ENCODE measurements around the gene MACROD1.

Gene MACROD1

DNA sequence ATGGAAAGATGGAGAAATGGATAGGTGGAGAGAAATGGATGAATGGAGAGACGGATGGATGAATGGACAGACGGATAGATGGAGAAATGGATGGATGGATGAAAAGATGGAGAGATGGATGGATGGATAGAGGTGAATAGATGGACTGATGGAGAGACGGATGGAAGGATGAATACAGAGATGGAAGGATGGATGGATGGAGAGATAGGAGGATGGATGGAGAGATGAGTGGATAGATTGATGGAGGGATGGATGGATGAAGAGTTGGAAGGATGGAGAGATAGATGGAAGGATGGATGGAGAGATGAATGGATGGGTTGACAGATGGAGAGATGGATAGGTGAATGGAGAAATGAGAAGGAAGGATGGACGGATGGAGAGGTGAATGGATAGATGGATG is 66.5 kb downstream of the MACROD1 start:
- DNase-seq, result no peak
- in situ Hi-C loops (cut with MboI; ENCODE audit: low pct_unique_long_range_greater_than_20kb, low sequenced_read_pairs), result no loop called here

DNA sequence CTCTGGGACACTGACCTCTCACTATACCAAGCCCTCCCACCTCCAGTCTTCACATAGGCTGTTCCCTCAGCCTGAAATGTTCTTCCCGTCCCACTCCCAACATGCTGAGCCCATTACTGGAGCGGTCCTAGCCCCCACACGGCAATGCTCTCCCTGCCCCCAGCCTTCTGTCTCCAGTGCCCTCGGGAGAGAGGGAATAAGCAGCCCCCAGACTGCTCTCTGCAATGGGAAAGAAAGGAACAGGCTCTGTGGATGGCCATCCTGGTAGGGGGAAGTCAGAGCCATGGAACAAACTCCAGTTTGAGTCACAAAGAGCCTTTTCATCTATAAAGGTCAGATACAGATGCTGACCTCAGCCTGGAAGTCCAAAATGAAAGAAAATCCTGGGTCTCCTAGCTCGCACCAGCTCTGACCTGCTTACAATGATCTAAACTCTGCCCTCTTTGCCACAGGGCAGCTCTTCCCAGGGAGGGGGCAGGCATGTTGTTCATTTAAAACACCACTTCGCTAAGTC is 67.5 kb downstream of the MACROD1 start:
- DNase-seq, result no peak
- in situ Hi-C loops (cut with MboI; ENCODE audit: low pct_unique_long_range_greater_than_20kb, low sequenced_read_pairs), result no loop called here

DNA sequence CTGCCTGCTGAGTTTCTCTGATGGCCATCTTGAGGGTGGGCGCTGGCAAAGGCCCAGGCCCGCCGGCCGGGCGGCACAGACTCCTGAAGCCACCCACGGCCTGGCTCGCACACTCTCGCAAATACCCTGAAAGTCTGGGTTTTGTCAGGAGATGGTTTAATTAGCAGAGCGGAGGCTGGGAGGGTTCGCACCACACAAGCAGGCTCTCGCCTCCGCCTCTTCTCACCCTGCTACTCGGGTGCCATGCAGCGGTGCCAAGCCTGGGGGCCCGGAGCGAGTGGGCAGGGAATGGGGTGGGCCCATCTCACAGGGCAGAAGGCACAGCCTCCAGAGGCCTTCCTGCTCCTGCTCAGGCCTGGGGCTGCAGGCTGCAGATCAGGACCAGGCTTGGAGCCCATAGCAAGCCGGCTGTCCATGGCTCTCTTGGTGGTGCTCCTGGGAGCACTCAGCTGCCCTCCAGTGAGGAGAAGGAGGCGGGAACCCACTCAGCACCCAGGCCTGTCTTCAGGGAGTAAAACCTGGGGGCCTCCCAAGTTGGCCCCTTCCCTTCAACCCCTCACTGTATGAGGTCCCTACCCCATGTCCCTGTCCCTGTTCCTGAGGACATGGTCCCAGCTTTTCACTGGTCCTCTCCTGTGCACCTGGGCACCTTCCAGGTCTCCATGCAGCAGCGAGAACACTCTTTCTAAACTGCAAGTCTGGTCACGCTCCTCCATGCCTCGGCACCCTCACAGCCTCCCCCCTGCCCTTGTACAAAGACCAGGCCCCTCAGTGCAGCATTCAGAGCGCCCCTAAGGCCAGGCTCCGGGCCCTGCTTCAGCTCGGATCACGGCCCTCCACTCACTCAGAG is 68.2 kb downstream of the MACROD1 start:
- in situ Hi-C loops (cut with MboI; ENCODE audit: low pct_unique_long_range_greater_than_20kb, low sequenced_read_pairs), result no loop called here
- no peak for DNase-seq

DNA sequence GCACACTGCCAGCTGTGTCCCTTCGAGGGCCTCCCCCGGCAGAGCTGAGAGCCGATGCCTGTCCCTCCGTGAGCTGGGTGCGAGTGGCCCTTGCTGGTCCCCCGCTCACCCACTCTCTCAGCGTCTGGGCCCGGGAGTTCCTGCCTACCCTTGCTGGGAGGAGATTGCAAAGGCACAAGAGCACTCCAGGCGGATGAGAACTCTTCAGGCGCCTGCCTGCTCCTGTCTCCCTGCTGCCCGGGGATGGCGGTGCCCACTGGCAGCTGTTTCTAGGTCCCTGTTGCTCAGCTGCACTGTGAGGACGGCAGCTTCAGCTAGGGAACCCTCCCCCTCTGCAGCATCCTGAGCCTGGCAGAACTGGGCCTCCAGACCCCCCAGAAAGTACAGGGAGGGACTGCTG is 69.1 kb downstream of the MACROD1 start:
- in situ Hi-C loops (cut with MboI; ENCODE audit: low pct_unique_long_range_greater_than_20kb, low sequenced_read_pairs), result no loop called here

DNA sequence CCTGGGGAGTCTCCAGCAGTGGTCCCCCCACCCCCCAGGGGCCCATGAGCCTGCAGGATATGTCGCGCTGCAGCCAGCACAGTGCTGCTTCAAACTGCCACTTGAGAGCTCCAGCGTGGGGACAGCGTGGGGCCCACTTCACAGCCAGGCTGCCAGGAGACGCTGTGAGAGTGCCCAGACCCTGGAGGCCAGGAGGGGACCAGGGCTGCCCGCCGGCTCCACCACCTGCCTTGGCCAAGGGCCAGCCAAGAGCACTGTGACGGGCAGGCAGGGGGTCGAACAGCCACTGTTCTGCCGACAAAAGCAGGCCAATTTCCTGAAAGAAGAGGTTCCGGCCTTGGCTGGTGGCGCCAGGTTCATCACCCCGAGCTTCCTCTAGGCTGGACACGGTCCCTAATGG is 70.0 kb downstream of the MACROD1 start:
- in situ Hi-C loops (cut with MboI; ENCODE audit: low pct_unique_long_range_greater_than_20kb, low sequenced_read_pairs), result no loop called here
- DNase-seq, result no peak

More for the DNA sequence above, 69.1 kb downstream of the MACROD1 start:
- no peak for DNase-seq

DNA sequence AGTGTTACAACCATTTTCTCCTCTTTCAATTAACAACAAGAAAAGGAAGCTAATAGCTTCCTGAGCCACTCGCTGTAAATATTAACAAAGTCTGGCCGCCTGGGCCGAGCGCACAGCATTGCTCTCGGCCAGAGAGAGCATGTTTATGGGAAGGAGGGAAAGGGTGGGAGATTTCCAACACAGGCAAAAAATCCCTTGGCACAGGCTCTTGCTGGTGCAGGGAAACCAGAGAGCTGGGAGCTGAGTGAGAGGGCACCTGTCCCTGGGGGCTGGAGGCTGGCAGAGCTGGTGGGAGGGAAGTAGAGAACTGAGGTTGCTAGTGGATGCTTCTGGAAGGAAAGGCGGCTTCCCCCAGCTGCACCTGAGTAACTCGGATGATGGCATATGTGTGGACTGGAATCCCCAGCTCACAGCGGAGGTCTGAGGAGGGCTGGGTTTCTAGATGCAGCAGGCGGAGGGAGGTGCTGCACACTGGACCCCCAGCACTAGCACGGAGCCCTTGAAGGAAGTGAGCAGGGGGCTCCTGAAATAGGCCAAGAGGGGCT is 70.6 kb downstream of the MACROD1 start:
- no peak for DNase-seq
- in situ Hi-C loops (cut with MboI; ENCODE audit: low pct_unique_long_range_greater_than_20kb, low sequenced_read_pairs), result no loop called here

DNA sequence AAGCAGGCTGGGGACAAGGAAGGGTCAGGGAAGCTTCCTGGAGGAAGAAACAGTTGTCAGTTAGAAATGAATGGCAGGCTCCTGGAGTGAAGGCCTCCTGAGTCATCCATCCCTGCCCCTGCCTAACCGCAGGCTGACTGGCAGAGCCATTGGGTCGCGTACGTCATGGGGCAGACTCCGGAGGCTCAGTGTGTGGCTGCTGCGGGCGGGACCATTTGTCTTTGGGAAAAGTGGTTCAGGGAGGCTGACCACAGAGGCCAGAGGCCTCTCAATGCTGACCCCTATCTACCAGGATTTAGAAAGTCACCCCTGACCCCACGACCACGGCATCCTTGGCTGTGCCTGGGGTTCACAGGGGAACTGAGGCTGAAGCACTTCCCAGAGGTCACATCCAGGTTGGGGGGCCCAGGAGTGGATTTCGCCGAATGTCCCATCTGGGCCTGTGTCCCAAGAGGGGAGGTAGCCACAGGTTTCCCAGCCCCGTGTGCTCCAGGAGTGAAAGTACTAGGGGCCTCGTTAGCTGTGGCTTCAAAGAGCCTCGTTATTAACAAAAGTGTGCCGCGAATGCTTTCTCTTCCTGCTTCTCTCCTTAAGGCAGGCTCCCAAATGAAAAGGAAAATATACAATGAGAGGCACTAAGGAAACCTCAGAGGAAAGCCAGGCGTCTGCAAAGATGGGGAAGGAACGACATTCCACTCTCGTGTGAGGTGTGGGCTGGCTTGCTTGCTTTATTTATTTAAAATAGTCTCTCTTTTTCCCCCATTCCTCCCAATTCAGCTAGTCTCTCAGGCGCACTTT is 71.3 kb downstream of the MACROD1 start:
- peak; percentile 45 for DNase-seq
- in situ Hi-C loops (cut with MboI; ENCODE audit: low pct_unique_long_range_greater_than_20kb, low sequenced_read_pairs), result no loop called here

DNA sequence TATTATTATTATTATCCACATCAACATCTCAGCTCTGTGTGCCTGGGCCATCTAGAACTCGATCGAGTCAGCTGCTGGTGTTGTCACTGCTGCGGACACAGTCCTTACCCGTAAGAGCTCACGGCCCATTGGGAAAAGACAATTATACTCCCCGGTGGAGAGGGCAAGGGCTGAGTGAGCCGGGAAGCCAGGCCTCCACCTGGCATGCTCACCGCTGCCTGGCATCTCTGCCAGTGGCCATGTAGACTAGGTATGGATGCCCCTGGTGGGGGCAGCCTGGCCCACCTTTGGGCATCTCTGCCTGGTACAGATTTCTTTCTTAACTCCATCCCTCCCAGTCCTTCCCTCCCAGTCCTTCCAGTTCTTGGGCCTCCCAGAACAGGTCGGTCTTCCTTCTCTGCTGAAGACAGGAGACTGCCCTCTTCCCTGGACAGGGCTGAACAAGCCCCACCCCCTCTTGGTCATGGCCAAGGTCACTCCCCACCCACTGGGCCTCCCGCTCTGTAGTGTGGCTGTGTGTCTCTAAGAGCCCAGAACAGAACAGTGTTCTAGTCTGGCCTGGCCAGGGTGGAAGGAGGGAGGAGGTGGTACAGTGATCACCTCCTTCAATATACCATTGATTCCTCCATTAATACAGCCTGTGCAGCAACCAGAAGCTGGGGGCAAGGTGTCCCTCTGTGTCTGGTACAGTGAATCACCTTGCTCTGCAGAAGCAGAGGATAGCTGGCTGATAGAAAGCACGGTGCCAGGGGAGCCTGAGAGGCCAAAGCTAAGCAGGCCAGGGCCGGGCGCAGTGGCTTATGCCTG is 72.5 kb downstream of the MACROD1 start:
- DNase-seq, result no peak
- in situ Hi-C loops (cut with MboI; ENCODE audit: low pct_unique_long_range_greater_than_20kb, low sequenced_read_pairs), result no loop called here

DNA sequence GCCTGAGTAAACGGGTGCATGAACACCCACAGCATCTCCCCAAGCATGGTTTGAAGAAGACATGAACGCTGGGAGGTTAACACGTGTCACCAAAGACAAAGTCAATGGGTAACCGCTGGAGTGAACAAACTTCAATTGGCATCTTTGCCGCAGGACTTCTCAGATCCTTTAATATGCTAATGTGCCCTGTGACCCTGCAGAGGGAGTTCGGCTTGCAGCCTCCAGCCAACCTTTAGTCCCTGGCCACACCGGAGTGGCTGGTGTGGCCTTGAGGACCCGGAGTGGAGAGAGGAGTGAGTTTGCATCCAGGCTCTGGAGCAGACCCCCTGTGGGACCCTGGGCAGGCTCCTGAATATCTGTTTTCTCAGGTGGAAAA is 73.2 kb downstream of the MACROD1 start:
- no peak for DNase-seq
- in situ Hi-C loops (cut with MboI; ENCODE audit: low pct_unique_long_range_greater_than_20kb, low sequenced_read_pairs), result no loop called here

DNA sequence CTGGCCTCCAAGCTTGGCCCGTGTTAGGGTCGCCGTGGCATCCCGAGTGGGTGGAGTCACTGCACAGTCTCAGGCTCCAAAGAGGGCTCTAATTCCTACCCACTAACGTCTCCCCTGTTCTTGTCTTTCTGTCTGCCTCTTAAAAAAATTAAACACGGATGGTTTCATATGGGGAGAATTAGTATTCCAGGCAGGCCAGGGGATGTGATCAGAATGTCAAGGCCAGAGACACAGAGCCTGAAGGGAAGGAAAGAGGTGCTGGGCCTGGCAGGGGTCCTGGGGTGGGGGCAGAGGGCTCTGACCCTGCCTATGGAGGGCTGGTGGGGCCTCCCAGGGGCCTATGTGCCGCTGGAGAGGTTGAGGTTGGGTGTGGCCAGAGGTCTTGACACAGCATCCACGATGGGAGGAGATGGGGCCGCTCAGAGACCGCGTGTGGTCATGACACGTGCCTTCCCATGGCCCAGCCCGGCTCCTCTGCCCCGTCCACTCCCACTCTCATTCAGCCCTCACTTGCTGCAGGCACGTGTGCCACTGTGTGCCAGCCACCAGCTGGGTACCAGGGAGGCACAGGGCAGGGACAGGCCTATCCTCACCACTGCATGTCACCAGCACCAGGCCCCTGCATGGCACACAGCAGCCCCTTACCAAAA is 73.7 kb downstream of the MACROD1 start:
- no peak for DNase-seq
- in situ Hi-C loops (cut with MboI; ENCODE audit: low pct_unique_long_range_greater_than_20kb, low sequenced_read_pairs), result no loop called here

DNA sequence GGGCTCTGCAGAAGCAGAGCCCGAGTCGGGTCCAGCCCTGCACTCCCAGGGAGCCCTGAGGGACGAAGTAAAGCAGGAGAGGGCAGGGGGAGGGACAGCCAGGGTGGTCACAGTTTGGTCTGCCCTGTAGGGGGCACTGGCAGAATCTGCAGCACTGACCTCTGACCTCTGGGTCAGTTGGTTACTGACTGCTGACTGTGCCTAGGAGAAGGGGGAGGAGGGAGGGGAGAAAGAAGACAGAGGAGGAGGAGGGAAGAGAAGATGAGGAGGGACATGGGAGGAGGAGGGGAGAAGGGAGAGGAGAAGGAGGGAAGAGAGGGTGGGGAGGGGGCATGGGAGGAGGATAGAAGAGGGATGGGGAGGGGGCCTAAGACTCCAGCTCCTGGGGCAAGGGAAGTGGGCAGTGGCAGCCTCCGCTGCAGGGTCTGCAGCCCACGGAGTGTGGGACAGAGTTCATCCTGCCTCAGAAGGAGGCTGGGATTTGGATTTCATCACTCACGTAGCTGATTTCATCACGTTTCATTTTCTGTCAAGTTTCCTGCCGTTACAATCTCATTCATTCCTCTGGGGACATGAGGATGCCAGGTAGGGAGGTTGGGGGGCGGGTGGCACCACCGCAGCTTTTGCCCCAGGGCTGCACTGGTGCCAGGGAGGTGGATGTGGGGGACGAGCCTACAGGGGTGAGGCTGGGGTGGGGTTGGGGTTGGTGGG is 75.0 kb downstream of the MACROD1 start:
- in situ Hi-C loops (cut with MboI; ENCODE audit: low pct_unique_long_range_greater_than_20kb, low sequenced_read_pairs), result no loop called here
- no peak for DNase-seq

DNA sequence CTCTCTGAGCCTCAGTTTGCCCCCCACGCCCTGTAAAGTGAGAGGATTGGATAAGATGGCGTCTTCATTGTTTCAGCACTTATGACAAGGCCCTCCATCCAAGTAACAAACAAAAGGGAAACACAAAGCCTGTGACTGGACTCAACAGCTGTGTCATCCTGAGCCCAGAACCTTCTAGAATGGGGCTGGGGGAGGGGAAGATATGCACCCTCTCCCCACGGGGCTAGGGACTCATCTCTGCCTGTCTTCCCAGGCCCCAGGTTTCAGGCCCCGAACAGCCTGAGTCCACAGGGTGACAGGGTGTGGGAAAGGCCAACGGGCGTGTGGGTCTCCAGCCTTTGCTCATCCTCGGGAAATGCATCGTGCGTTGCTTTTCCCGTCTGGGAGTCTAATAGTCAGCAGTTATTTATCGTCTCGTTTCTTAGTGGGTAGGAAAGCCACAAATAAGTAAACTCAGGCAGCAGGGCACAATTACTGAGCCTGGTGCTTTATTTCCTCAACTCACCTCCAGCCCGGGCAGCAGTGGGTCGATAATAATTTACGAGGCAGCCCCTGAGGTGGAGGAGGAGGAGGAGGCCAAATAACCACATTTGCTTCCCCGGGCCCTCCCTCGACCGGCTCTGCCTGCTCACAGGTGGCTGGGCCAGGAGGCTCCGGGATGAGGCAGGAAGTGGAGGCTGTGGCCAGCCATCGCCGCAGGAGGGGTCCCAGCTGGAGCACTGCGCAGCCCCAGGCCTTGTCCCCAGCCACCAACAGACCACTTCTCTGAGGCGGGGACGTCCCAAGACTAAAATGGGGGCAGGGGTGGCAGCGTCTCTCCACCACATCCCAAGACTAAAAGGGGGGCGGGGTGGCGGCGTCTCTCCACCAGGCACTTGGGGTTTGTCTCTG is 75.8 kb downstream of the MACROD1 start:
- in situ Hi-C loops (cut with MboI; ENCODE audit: low pct_unique_long_range_greater_than_20kb, low sequenced_read_pairs), result no loop called here
- peak; percentile 45 for DNase-seq

DNA sequence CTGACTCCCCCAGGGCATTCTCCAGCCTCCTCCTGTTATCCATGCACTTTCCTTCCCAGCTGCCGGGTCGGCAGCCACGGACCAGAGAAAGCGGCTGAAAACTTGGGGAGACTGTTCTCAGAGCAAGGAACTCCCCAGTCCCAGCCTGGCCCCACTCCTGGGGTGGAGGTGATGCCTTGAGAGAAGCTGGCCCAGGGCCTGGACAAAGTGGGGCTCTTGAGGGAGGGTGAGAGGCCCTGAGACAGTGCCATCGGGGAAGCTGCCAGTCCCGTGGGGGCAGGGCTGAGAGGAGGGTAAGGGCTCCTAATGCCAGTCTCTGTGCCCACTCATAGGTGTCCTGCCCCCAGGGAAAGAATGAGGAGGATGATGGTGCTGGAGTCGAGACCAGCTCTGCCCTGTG is 76.4 kb downstream of the MACROD1 start:
- no peak for DNase-seq
- in situ Hi-C loops (cut with MboI; ENCODE audit: low pct_unique_long_range_greater_than_20kb, low sequenced_read_pairs), result no loop called here

DNA sequence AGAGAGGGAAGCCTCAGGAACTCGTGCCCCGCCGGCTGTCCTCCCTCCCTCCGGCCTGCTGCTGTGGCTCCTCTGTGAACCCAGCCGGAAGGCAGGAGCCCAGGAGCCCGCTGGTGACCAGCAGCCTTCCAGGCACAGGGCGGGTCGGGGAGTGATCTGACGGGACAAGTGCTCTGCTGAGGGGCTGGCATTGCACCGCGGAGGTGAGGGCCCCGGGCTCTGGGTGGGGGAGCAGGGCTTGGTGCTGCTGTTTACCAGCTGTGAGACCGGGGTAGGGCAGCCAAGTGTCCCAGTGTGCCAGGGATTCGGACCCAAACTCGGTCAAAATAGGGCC is 76.9 kb downstream of the MACROD1 start:
- in situ Hi-C loops (cut with MboI; ENCODE audit: low pct_unique_long_range_greater_than_20kb, low sequenced_read_pairs), result no loop called here
- no peak for DNase-seq

DNA sequence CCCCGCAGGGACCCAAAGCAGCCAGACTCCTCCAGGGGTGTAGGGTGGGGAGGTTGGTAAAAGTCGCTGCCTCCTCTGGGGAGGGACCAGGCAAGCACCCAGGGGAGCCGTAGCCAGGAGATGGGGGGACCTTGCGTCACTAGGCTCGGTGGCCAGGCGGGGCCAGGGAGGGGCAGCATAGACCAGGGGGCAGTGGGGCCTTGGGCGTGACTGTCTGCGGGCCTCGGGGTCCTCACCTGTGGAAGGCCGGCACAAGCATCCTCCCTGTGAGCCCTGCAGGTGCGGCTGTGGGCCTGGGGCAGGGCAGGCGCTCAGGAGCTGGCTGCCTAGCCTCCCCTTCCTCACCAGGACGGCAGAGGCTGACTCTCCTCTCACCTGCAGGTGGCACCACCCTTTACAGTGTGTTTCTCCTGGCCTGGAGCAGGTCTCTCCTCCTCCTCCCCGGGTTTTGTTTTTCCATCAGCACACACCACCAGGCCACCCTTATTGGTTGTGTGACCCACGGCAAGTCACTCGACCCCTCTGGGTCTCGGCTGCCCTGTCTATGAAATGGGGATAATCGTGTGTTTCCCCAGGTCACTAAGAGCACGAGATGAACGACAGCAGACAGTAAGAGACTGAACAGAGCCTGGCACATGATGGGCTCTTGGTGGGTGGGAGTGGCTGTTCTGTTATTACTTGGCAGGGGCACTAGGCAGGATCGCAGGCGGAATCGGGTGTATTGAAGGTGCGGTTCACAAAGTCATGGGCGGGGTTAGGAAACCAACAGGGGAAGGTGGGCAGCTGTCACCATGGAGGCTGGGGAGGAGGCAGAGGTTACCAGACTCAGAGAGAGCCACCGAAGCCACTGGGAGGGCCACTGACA is 77.5 kb downstream of the MACROD1 start:
- DNase-seq, result no peak
- in situ Hi-C loops (cut with MboI; ENCODE audit: low pct_unique_long_range_greater_than_20kb, low sequenced_read_pairs), result no loop called here

DNA sequence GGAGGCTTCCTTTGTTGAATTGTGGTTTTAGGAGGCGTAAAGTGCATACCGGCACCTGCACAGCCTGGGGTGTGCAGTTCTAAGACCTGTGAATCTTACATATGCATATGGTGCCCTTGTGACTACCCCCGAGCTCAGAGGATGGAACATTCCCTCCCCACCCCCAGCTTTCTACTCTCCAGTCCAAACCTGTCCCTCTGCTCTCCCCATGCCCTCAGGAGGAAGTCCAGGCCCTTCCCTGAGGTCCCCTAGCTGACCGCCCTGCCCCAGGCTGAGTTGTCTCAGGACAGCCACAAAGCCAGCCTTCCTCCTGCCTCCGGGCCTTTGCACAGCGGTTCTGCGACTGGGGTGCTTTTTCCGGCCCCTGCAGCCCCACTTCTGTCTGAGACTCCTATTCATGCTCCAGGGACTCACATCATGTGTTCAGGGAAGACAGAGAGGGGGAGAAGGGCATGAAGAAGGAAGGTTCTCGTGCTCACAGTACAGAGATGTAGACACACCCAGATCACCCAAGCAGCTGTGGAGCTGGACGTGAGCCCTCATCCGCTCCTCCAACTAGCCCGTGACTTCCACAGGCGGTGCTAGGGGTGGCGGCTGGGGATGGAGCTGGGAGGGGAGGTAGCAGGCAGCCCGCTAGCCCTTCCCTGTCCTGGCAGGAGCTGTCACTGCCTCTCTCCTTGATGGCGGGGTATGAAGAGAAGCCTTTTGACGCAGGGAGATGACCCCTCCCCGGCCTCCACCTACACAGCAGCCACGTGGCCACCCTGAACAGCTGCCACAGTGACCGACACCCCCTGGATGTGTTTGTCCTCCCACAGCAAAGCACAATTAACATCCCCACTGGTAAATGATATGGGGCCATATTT is 79.4 kb downstream of the MACROD1 start:
- in situ Hi-C loops (cut with MboI; ENCODE audit: low pct_unique_long_range_greater_than_20kb, low sequenced_read_pairs), result no loop called here
- no peak for DNase-seq
